WTC11 (cell line): Measurements from ENCODE around the gene SYT1. TPM values are rescaled to one million over a fixed set of nuclear protein-coding genes. Genes with fewer than 3 reads are reported as not detected.

ENCODE experiments used
- ATAC-seq: fragments of 200-7000 bp; cut with Tn5 transposase; 2 replicates; pipeline ENCODE4 v1.10.0; 2021; ENCODE audit warnings: mild to moderate bottlenecking, moderate library complexity
- CTCF ChIA-PET: fragments of 300-600 bp; sonication (Branson Sonifier 250); formaldehyde crosslinking; loops from one replicate; lab custom pipeline; 2021; ENCODE audit warnings: antibody characterized with exemption; lab: Charles Lee
- POLR2A ChIA-PET: fragments of 350-600 bp; sonication (Branson Sonifier 250); formaldehyde crosslinking; loops from one replicate; lab custom pipeline; 2021; ENCODE audit warnings: antibody characterized with exemption; lab: Charles Lee
- DNase-seq: peaks from one replicate; pipeline ENCODE4 v3.0.0; 2021; ENCODE audit warnings: low spot score
- H3K27ac Mint-ChIP-seq: 2 replicates; pipeline ENCODE4 v1.8.0; 2021; ENCODE audit warnings: mixed read lengths
- H3K27me3 Mint-ChIP-seq: 2 replicates; pipeline ENCODE4 v1.8.0; 2021; ENCODE audit warnings: low read depth, mild to moderate bottlenecking, moderate library complexity, mixed read lengths
- H3K36me3 Mint-ChIP-seq: 2 replicates; pipeline ENCODE4 v1.8.0; 2021; ENCODE audit warnings: mixed read lengths
- H3K4me1 Mint-ChIP-seq: 2 replicates; pipeline ENCODE4 v1.8.0; 2022; ENCODE audit warnings: mixed read lengths
- H3K4me3 Mint-ChIP-seq: 2 replicates; pipeline ENCODE4 v1.8.0; 2021; ENCODE audit warnings: mild to moderate bottlenecking, moderate library complexity, mixed read lengths
- H3K9me3 Mint-ChIP-seq: 2 replicates; pipeline ENCODE4 v1.8.0; 2021; ENCODE audit warnings: mixed read lengths
- ATF1 ChIP-seq: sonication (generic); formaldehyde crosslinking; IDR thresholded peaks from 2 replicates; pipeline ENCODE4 v1.8.1; 2023; ENCODE audit warnings: mild to moderate bottlenecking, moderate library complexity, missing genetic modification reagents
- CBFB ChIP-seq: sonication (generic); formaldehyde crosslinking; IDR thresholded peaks from 2 replicates; pipeline ENCODE4 v1.8.1; 2022; ENCODE audit warnings: mild to moderate bottlenecking, low read depth, missing genetic modification reagents
- E2F1 ChIP-seq: sonication (generic); formaldehyde crosslinking; IDR thresholded peaks from 2 replicates; pipeline ENCODE4 v1.8.0; 2022; ENCODE audit warnings: mild to moderate bottlenecking, missing genetic modification reagents
- E2F4 ChIP-seq: sonication (generic); formaldehyde crosslinking; IDR thresholded peaks from 2 replicates; pipeline ENCODE4 v1.8.1; 2022; ENCODE audit warnings: low read depth, mild to moderate bottlenecking, moderate library complexity, missing genetic modification reagents, borderline replicate concordance
- EMX1 ChIP-seq: fragments of 250-450 bp; sonication (Bioruptor Pico); IDR thresholded peaks from 2 replicates; pipeline ENCODE4 v1.8.0; 2021; ENCODE audit warnings: mild to moderate bottlenecking
- ESRRA ChIP-seq: sonication (generic); formaldehyde crosslinking; IDR thresholded peaks from 2 replicates; pipeline ENCODE4 v1.8.1; 2022; ENCODE audit warnings: mild to moderate bottlenecking, missing genetic modification reagents, borderline replicate concordance
- ETV6 ChIP-seq: sonication (generic); formaldehyde crosslinking; IDR thresholded peaks from 2 replicates; pipeline ENCODE4 v1.8.1; 2022; ENCODE audit warnings: mild to moderate bottlenecking, missing genetic modification reagents
- FOXJ3 ChIP-seq: sonication (generic); formaldehyde crosslinking; IDR thresholded peaks from 2 replicates; pipeline ENCODE4 v1.9.0; 2021; ENCODE audit warnings: missing genetic modification reagents, mild to moderate bottlenecking, borderline replicate concordance
- GABPB1 ChIP-seq: sonication (generic); formaldehyde crosslinking; IDR thresholded peaks from 2 replicates; pipeline ENCODE4 v1.8.1; 2023; ENCODE audit warnings: mild to moderate bottlenecking, missing genetic modification reagents
- GRHL2 ChIP-seq: fragments of 250-450 bp; sonication (Bioruptor Pico); IDR thresholded peaks from 2 replicates; pipeline ENCODE4 v1.8.0; 2022; ENCODE audit warnings: mild to moderate bottlenecking, moderate library complexity; ENCODE audit not compliant: insufficient replicate concordance, severe bottlenecking
- GTF2I ChIP-seq: fragments of 250-450 bp; sonication (Bioruptor Pico); conservative IDR thresholded peaks from 2 replicates; pipeline ENCODE4 v1.4.0; 2021; ENCODE audit warnings: mild to moderate bottlenecking
- JUN ChIP-seq: sonication (generic); formaldehyde crosslinking; IDR thresholded peaks from 2 replicates; pipeline ENCODE4 v1.8.0; 2023; ENCODE audit warnings: mild to moderate bottlenecking, missing genetic modification reagents
- KAT7 ChIP-seq: sonication (generic); formaldehyde crosslinking; IDR thresholded peaks from 2 replicates; pipeline ENCODE4 v1.8.1; 2023; ENCODE audit warnings: missing genetic modification reagents, mild to moderate bottlenecking, borderline replicate concordance
- MAX ChIP-seq: sonication (generic); formaldehyde crosslinking; IDR thresholded peaks from 2 replicates; pipeline ENCODE4 v1.8.0; 2022; ENCODE audit warnings: mild to moderate bottlenecking, missing genetic modification reagents
- NFATC4 ChIP-seq: fragments of 250-450 bp; sonication (Bioruptor Pico); IDR thresholded peaks from 2 replicates; pipeline ENCODE4 v1.9.0; 2021; ENCODE audit warnings: mild to moderate bottlenecking
- NFE2L1 ChIP-seq: sonication (generic); formaldehyde crosslinking; IDR thresholded peaks from 2 replicates; pipeline ENCODE4 v1.8.1; 2023; ENCODE audit warnings: missing genetic modification reagents
- NR3C1 ChIP-seq: sonication (generic); formaldehyde crosslinking; conservative IDR thresholded peaks from 2 replicates; pipeline ENCODE4 v1.8.1; 2023; ENCODE audit warnings: low read depth, mild to moderate bottlenecking, missing genetic modification reagents
- TEAD1 ChIP-seq: sonication (generic); formaldehyde crosslinking; IDR thresholded peaks from 2 replicates; pipeline ENCODE4 v1.8.0; 2022; ENCODE audit warnings: mild to moderate bottlenecking, missing genetic modification reagents
- ZNF423 ChIP-seq: fragments of 250-450 bp; sonication (Bioruptor Pico); IDR thresholded peaks from 2 replicates; pipeline ENCODE4 v2.1.2; 2022; ENCODE audit warnings: mild to moderate bottlenecking, moderate library complexity
- ZNF532 ChIP-seq: fragments of 250-450 bp; sonication (Bioruptor Pico); IDR thresholded peaks from 2 replicates; pipeline ENCODE4 v1.9.0; 2021; ENCODE audit warnings: mild to moderate bottlenecking, borderline replicate concordance
- ZSCAN18 ChIP-seq: fragments of 250-450 bp; sonication (Bioruptor Pico); IDR thresholded peaks from 2 replicates; pipeline ENCODE4 v2.1.2; 2022; ENCODE audit warnings: mild to moderate bottlenecking, moderate library complexity
- total RNA-seq: library from RNA; stranded (reverse); gene quantifications from 3 replicates; pipeline ENCODE4 v1.2.3, GENCODE V29; 2021
- TF ChIP-seq, protein P1 (sequence below): sonication (generic); formaldehyde crosslinking; IDR thresholded peaks from 2 replicates; pipeline ENCODE4 v1.8.0; 2023; ENCODE audit warnings: missing genetic modification reagents
- TF ChIP-seq, protein P2 (sequence below): sonication (generic); formaldehyde crosslinking; IDR thresholded peaks from 2 replicates; pipeline ENCODE4 v1.8.0; 2022; ENCODE audit warnings: missing genetic modification reagents

The SYT1 gene
- total RNA-seq, 1 experiment from 2014 or later: 45.2 TPM

DNA sequence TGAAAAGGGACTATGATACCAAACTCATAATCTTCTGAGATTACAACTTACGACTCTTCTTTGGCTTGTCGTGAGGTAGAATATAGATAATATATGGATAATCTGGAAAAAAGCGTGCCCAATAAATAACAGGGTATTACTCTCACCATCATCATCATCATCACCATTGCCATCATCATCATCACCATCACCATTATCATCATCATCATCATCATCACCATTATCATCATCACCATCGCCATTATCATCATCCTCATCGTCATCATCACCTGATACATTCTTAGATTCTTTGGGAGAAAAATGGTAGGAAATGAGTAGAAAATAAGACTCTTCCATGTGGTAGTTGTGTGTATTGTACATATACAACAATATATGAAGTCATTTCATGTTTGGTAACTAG is 259.8 kb downstream of the SYT1 start (continued):
- no peak for TF ChIP-seq E2F1 (CRISPR knock-in tag)

GRCh38 chr12:79125358-79125757 is 260.8 kb downstream of the SYT1 start:
- ChIA-PET CTCF (no interaction called here), POLR2A (no interaction called here)
- no peak; the same call in 1 of the 2 replicates for ATAC-seq
- no peaks in the 10 kb centered on the region for H3K27me3 Mint-ChIP-seq
- peaks cover 6% of the 10 kb centered on the region for H3K4me1 Mint-ChIP-seq
- no peak overlapping the region for H3K27ac Mint-ChIP-seq
- no peak for DNase-seq
- H3K4me3 Mint-ChIP-seq: no peak overlapping the region
- H3K9me3 Mint-ChIP-seq: no peaks in the 10 kb centered on the region
- TF ChIP-seq NFATC4 (CRISPR knock-in tag): no peak
- TF ChIP-seq ETV6 (CRISPR knock-in tag): no peak
- no peak for TF ChIP-seq KAT7
- no peak for TF ChIP-seq GABPB1 (CRISPR knock-in tag)
- TF ChIP-seq MAX (CRISPR knock-in tag): no peak
- TF ChIP-seq EMX1: no peak
- TF ChIP-seq ESRRA (CRISPR knock-in tag): no peak
- no peak for TF ChIP-seq ZSCAN18 (CRISPR knock-in tag)
- TF ChIP-seq FOXJ3 (CRISPR knock-in tag): no peak
- no peak for TF ChIP-seq GRHL2
- TF ChIP-seq, all 79 proteins: peak for 0
- H3K36me3 Mint-ChIP-seq: no peaks in the 10 kb centered on the region

DNA sequence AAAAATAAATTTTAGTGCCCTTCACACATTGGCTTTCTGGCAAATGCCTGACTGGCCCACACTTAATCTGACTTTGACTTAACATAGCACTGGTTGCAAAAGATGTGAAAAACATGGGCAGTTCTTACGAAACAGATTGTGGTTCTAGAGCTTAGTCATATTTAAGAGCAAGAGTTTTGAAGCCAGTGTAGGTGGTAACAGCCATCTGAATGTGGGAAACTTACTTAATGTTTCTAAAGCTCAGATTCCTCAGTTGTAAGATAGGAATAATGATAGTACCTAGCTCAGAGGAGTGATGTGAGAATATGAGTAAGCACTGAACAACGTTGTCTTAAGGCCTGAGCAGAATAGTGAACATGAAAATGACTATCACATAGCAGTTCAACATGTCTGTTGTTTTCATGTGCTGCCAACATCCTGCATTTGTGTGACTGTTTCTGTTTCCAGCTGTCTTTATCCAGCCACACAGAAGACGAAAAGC is 262.7 kb downstream of the SYT1 start:
- Mint-ChIP-seq H3K36me3 (no peaks in the 10 kb centered on the region), H3K4me1 (0 out of 2 replicates have a peak, but pooled peaks cover 3% of the 10 kb centered on the region), H3K4me3 (no peak overlapping the region), H3K27me3 (no peaks in the 10 kb centered on the region), H3K9me3 (no peaks in the 10 kb centered on the region), H3K27ac (no peak overlapping the region)
- DNase-seq (no peak), ATAC-seq (no peak)
- POLR2A ChIA-PET: interaction anchor here (0.6 kb wide), 1 partner anchor 186 kb away, joined by 3 read pairs; no protein-coding TSS in a partner anchor
- CTCF ChIA-PET: no interaction called here
- TF ChIP-seq TEAD1 (CRISPR knock-in tag) (no peak), CBFB (CRISPR knock-in tag) (no peak), GTF2I (CRISPR knock-in tag) (no peak), NR3C1 (CRISPR knock-in tag) (no peak), ZNF532 (CRISPR knock-in tag) (no peak), ZNF423 (no peak), GABPB1 (CRISPR knock-in tag) (no peak), NFE2L1 (CRISPR knock-in tag) (no peak), JUN (CRISPR knock-in tag) (no peak), E2F4 (CRISPR knock-in tag) (no peak), ATF1 (no peak)
- TF ChIP-seq, protein P1, sequence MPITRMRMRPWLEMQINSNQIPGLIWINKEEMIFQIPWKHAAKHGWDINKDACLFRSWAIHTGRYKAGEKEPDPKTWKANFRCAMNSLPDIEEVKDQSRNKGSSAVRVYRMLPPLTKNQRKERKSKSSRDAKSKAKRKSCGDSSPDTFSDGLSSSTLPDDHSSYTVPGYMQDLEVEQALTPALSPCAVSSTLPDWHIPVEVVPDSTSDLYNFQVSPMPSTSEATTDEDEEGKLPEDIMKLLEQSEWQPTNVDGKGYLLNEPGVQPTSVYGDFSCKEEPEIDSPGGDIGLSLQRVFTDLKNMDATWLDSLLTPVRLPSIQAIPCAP (CRISPR knock-in tag): no peak
- TF ChIP-seq, protein P2, sequence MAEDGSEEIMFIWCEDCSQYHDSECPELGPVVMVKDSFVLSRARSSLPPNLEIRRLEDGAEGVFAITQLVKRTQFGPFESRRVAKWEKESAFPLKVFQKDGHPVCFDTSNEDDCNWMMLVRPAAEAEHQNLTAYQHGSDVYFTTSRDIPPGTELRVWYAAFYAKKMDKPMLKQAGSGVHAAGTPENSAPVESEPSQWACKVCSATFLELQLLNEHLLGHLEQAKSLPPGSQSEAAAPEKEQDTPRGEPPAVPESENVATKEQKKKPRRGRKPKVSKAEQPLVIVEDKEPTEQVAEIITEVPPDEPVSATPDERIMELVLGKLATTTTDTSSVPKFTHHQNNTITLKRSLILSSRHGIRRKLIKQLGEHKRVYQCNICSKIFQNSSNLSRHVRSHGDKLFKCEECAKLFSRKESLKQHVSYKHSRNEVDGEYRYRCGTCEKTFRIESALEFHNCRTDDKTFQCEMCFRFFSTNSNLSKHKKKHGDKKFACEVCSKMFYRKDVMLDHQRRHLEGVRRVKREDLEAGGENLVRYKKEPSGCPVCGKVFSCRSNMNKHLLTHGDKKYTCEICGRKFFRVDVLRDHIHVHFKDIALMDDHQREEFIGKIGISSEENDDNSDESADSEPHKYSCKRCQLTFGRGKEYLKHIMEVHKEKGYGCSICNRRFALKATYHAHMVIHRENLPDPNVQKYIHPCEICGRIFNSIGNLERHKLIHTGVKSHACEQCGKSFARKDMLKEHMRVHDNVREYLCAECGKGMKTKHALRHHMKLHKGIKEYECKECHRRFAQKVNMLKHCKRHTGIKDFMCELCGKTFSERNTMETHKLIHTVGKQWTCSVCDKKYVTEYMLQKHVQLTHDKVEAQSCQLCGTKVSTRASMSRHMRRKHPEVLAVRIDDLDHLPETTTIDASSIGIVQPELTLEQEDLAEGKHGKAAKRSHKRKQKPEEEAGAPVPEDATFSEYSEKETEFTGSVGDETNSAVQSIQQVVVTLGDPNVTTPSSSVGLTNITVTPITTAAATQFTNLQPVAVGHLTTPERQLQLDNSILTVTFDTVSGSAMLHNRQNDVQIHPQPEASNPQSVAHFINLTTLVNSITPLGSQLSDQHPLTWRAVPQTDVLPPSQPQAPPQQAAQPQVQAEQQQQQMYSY (CRISPR knock-in tag): no peak
